COR-L47 (cell line): ENCODE measurements around the gene ATPAF2.

Experiments
- DNase-seq: peaks from one replicate; lab custom pipeline; 2025; lab: John Stamatoyannopoulos, UW

The ATPAF2 gene

DNA sequence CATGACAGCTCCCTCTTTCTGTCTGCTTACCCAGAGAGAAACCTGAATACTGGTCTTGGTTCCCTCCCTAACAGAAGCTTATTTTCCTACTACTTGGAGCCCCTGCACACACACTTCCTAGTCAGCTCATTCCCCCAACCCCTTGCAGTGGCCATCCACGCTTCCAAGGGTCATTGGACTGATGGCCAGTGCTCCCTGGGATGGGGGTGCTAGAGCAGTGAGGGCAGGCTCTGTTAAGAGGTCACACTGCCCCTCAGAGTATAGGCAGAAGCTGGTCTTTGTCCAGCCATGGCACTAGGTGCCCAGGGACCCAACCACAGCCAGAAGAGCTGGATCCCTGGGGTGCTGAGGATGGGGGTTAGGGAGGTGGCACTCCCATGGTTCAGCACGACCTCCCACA is 53.8 kb downstream of the ATPAF2 start:
- DNase-seq, result no peak

DNA sequence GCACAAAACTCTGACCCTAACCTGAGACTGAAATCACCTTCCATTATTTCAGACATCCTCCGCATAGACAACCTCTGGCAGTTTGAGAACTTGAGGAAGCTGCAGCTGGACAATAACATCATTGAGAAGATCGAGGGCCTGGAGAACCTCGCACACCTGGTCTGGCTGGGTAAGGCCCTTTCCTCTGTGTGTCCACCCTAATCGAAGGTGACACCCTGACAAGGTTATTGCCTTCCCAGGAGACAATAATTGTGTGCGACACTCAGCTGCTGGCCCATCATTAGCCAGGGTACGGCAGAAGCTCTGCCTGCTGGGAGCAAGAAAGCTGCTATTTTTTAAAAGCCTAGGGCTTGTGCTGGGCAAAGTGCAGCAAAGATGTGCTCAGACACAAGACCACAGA is 55.2 kb downstream of the ATPAF2 start:
- no peak for DNase-seq

DNA sequence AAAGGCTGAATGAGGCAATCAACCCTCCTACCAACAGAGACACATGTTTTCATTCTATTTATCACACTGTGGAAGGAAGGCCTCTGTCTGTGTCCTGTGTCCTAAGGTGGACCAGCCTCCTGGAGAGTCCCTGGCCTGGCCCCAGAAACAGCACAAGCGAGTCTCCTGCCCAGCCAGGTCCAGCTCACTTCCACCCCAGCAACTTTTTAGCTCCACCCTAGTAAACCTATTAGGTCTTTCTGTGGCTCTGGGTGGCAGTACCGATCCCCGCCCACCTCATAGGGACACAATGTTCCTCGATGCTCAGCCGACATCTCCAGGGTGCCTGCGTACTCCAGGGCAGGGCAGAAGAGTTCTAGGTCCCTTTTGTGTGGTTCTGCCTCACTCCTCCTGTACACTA is 55.6 kb downstream of the ATPAF2 start:
- no peak for DNase-seq

DNA sequence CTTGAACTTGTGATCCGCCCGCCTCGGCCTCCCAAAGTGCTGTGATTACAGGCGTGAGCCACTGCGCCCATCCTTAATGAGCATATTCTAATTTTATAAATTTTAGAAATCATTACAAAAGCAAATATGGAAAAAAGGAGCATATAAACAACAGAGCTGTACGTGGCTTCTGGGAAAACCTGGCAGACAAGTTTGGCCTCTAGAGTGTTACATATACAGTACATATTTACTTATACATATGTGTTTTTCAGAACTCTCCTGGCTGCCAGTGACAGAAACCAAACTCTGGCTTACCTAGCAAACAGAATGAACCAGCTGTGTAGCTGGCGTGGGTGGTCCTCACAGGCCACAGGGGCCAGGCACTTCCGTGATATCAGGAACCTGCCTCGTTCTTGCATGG is 56.2 kb downstream of the ATPAF2 start:
- DNase-seq, result no peak

DNA sequence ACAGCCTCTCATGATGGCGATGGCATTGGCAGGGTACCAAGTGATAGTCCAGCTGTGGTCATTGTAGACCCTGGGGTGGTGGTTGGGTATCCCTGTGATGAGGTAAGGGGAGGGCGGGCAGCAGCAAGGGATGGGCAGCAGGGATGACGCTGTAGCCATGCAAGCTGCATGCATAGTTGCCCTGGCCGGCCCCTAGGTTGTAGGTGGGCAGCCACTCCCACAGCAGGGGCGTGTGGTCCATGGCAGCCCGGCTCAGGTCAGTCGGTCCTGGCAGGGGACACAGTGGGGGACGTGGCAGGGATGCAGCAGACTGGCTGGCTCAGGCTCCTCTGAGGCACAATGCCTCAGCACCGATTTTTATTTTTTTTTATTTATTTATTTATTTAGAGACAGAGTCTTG is 57.6 kb downstream of the ATPAF2 start:
- no peak for DNase-seq

DNA sequence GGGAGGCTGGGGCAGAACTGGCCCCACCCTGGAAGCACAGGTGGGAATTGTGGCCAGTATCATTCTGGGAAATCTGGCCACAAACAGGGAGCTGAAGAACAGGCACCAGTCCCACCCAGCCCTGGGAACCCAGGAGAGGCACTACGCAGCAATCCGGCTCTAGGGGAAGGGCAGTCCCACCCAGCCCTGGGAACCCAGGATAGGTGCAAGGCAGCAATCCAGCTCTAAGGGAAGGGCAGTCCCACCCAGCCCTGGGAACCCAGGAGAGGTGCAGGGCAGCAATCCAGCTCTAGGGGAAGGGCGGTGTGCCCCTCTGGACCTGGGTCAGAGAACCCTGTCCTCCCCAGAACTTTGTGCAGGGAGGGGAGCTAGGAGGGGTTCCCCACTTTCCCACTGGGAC is 59.2 kb downstream of the ATPAF2 start:
- no peak for DNase-seq

DNA sequence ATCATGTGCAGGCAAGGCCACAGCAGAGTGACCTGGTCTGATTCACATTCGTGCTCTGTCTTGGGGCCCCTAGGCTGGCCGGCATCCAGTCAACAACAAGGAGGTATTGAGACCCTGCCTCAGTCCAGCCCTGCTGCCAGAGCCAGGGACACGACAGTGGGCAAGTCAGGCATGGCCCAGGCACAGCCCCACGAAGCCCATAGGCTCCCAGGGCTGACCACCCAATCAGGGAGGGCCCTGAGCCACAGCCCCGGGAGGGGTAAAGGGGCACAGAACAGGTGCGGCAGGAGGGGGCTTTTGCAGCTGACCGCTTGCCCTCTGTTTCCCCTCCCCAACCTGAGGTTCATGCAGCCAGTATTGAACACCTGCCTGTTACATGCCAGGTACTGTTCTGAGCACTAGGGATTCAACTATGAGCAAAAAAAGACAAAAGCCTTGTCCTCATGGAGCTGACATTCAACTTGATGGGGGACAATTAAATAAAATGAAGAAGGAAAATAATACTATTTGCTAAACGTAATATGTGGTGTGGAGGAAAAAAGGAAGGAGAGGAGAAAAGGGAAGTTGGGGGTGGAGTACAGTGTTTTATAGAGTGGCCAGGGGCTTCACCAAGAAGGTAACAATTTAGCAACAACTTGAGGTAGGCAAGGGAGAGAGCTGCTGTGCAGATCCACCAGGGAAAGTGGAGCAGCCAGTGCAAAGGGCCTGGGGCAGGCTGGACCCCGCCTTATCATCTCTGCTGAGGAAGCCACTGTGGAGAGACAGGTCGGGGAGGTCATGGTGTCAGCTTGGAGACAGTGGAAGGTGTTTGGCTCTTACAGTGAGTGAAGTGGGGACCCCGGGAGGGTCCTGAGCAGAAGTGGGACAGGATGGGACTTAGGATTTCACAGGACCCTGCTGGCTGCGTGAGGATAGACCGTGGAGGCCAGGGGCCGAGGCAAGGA is 60.2 kb downstream of the ATPAF2 start:
- no peak for DNase-seq

DNA sequence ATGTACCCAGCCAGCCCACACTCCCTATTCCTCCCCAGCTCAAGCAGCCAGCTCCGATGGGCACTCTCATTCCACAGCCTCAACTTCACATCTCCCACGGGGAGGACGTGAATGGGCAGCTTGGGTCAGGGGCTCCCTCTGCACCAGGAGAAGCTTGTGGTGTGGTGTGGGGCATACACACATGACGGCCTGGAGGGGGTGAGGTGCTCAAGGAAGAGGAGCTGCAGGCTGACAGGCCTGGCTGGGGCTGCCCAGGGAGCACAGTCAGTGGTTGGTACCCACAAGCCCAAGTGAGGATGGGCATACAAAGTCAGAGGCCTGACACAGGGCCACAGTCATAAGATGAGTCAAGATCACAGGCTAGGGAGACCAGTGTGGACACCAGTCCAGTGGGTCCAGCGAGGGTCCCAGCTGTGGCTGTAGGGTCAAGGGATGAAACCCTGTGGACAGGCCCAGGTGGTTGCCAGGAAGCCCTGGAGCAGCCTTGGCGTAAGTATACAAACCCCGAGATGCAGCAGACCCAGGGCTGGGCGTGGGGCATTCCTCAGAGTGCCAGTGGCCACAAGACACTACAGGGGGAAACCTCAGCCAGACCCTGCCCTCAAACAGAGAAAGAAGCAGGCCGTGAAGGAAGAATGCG is 61.9 kb downstream of the ATPAF2 start:
- no peak for DNase-seq

DNA sequence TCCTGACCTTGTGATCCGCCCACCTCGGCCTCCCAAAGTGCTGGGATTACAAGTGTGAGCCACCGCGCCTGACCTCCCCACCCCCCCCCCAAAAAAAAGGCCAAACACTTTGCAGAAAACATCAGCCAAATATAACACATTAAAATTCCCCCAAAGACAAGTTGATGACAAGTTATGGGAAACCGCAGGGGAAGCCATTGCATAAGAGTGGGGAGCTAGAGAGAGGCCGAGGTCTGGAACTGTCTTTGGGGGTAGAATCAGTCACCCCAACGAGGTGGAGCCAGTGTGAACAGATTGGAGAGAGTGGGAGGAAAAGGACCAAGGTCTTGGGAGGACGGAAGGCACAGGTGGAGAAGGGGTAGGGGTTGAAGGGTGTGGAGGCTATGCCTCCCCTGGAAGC is 63.5 kb downstream of the ATPAF2 start:
- no peak for DNase-seq

DNA sequence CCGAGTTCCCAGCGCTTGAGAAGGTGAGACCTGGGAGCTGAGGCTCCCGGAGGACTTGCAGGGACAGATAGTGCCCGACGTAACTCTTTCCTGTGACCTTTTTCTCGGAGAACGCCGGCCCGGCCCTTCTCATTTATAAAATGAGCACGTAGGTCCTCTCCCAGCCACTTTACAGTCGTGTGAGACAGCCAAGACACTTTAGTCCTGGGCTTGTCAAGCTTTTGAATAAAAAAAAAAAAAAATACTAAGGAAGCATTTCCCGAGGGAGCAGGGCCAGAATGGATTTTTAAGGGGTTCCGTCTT is 66.1 kb downstream of the ATPAF2 start:
- DNase-seq, result no peak

DNA sequence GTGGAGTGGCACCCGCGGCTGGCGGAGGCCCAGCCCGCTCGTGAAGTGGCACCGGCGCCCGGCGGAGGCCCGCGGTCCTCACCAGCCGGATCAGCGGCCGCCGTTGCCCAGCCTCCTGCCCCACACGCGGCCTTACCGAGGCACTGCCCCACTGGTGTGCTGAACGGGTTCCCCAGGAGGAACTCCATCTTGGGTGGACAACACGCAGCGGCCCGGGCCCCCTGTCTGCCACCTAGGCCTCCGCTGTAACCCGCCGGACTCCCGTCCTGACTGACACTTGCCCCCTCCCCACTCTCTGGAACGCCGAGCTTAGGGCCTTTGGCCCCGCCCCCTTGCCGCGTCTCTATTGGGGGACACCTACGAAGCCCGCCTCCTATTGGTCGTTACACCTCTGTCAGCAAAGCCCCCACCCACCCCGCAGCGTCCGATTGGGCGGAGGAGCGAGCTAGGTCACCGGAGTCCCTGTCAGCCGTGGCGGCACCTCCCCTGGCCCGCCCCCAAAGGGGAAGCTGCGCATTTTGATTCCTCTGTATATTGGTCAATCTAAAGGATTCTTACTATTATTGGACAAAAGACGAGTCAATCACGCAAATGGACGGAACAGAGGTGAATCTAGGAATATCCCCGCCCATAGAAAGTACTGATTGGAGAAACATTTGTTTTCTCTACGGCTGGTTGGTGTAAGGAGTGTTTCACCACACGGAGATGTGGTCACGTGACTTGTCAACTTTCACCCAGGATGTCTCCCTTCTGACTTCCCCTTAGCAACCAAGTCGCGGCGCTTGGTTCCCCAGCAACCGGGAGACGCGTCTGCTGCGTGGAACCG is 66.6 kb downstream of the ATPAF2 start, which contains the start of the genes DRC3 and TOM1L2:
TSS of gene DRC3 (plus strand) at position 737 of the 826 bp plus-strand sequence. CDS start 4,737 bp downstream, outside the sequence.
TSS of gene TOM1L2 (minus strand) at position 275 of the 826 bp plus-strand sequence. CDS start at position 188, 87 bp downstream.
- DNase-seq, result peak; percentile 96

DNA sequence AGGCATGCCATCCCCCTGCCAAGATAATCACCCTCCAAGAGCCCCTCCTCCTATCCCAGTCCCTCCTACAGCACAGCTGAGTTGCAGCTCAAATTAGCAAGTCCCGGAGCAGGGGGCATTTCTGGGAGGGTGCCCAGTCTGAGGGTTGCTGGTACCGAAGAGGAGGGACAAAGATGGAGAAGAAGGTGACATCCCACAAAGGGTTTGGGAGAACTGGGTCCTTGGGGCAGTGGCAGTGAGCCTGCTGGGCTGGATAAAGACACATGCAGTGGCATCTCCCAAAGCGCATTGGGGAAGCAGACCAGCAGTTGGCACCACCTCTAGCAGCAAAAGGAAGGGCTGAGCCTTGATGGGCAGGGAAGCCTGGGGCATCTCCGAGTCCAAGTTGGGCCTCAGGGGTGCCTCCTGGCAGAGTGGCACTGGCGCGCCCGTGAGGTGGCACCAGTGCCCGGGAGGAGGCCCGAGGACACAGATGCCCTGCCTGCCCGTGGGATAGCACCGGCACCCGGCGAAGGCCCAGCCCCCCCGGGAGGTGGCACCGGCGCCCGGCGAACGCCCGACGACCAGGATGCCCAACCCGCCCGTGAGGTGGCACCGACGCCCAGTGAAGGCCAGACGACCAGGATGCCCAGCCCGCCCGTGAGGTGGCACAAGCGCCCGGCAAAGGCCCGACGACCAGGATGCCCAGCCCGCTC is 67.4 kb downstream of the ATPAF2 start:
- DNase-seq, result no peak

DNA sequence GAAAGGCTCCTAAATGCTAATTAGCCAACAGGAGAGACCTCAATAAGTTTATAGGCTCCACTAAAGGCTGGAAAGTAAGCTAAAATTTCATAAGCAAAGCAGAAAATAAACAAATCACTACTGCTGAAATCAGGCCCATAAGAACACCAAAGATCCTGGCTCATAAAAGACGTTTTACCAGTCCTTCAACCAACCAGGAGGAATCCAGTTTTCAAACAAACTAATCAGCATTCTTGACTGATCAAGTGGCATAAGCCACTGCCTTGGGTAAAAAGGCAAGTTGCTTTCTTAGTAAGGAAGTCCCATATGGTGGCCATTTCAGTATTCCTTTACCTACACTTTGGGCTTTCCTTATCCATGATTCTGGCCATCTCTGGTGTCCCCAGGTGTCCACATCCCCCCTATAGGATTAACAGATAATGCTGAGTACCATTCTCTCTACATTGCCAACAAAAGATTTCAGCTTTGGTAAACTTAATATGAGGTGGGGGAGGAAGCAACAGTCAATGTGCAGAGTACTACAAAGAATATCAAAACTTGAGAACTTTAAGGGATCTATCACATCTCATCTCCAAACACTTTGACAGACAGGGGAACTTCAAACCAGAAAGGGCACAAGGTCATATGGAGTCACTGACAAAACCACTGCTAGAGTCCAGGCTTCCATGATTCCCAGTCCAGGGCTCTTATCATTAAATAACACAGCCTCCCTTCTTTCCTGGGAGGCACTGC is 68.1 kb downstream of the ATPAF2 start:
- no peak for DNase-seq
